ENCODE results near the gene SLC12A7.

- TF ChIP-seq CTCF (IDR thresholded peaks at IDR 0.05) = no peak
- TF ChIP-seq PREB (CRISPR knock-in tag; IDR thresholded peaks at IDR 0.05; ENCODE audit: borderline replicate concordance) = no peak
- no peak for TF ChIP-seq E2F4 (CRISPR knock-in tag; IDR thresholded peaks at IDR 0.05; ENCODE audit: borderline replicate concordance, low read depth)
- no peak for TF ChIP-seq IRF1 (CRISPR knock-in tag; IDR thresholded peaks at IDR 0.05)
- no peak for TF ChIP-seq NFATC4 (CRISPR knock-in tag; IDR thresholded peaks at IDR 0.05)
- no peak for TF ChIP-seq ATF3 (CRISPR knock-in tag; conservative IDR thresholded peaks at IDR 0.05)
- TF ChIP-seq ZNF263 (CRISPR knock-in tag; IDR thresholded peaks at IDR 0.05; ENCODE audit: low read depth) = no peak
- TF ChIP-seq ATF2 (CRISPR knock-in tag; IDR thresholded peaks at IDR 0.05; ENCODE audit: borderline replicate concordance, low read depth) = no peak
- no peak for TF ChIP-seq ATF1 (CRISPR knock-in tag; IDR thresholded peaks at IDR 0.05)
- TF ChIP-seq ZBTB21 (CRISPR knock-in tag; IDR thresholded peaks at IDR 0.05; ENCODE audit: borderline replicate concordance) = no peak
- TF ChIP-seq MAX (CRISPR knock-in tag; IDR thresholded peaks at IDR 0.05) = no peak
- no peak for TF ChIP-seq NFYB (CRISPR knock-in tag; conservative IDR thresholded peaks at IDR 0.05; ENCODE audit: low read depth)
- no peak for TF ChIP-seq E2F1 (CRISPR knock-in tag; IDR thresholded peaks at IDR 0.05)
- TF ChIP-seq ELF4 (CRISPR knock-in tag; IDR thresholded peaks at IDR 0.05; ENCODE audit: low read depth) = no peak
These were observed 8.6 kb upstream of the SLC12A7 start for GRCh38 chr5:1120236-1120999.
